AG04450 (cell line): ENCODE data around the gene PPP2R5C. TPM values are rescaled to one million over a fixed set of nuclear protein-coding genes. Genes with fewer than 3 reads are reported as not detected.

Experiments
- CTCF ChIA-PET: fragments of 300-600, 350-600 bp; formaldehyde crosslinking; extraction: SDS; loops from one replicate; lab custom pipeline; 2022; ENCODE audit warnings: antibody characterized with exemption, inconsistent platforms; lab: Charles Lee
- POLR2A ChIA-PET: fragments of 350-600 bp; formaldehyde crosslinking; extraction: SDS; loops from one replicate; lab custom pipeline; 2021; ENCODE audit warnings: antibody characterized with exemption, inconsistent platforms; lab: Yijun Ruan, JAX
- DNase-seq: peaks from one replicate; pipeline ENCODE4 v3.0.0-alpha.2; 2011; ENCODE audit warnings: low read depth, low spot score
- H3K27ac ChIP-seq: one replicate; pipeline ENCODE4 v1.5.1; 2012; ENCODE audit warnings: low read depth, low read length, control low read depth
- H3K27me3 ChIP-seq: one replicate; pipeline ENCODE4 v1.6.0; 2012; ENCODE audit warnings: low read length; ENCODE audit not compliant: control insufficient read depth, insufficient read depth
- H3K4me3 ChIP-seq: 2 replicates; pipeline ENCODE4 v1.5.1; 2011; ENCODE audit warnings: mild to moderate bottlenecking, low read depth, low read length, control low read depth
- H3K9me3 ChIP-seq: 2 replicates; pipeline ENCODE4 v1.5.1; 2012; ENCODE audit warnings: low read length; ENCODE audit not compliant: control insufficient read depth, insufficient read depth
- CTCF ChIP-seq: IDR thresholded peaks from 2 replicates; pipeline ENCODE4 v1.5.1; 2011; ENCODE audit warnings: low read depth, low read length, control low read depth, inconsistent platforms
- polyA plus RNA-seq: library from polyadenylated mRNA; depleted of rRNA; stranded (reverse); fragments of >200 nt; gene quantifications from 2 replicates; pipeline ENCODE4 v1.2.3, GENCODE V29; 2011

The PPP2R5C gene
- polyA plus RNA-seq, 1 experiment, result 140 TPM

- TF ChIP-seq CTCF, result no peak
- peaks cover 21% of the 10 kb centered on the region for H3K27me3 ChIP-seq
- no peak overlapping the region for H3K27ac ChIP-seq
- no peak overlapping the region for H3K4me3 ChIP-seq
- ChIA-PET CTCF (no interaction called here), POLR2A (no interaction called here)
- H3K9me3 ChIP-seq, result peaks cover 2% of the 10 kb centered on the region; the same call in 1 of the 2 replicates
- no peak for DNase-seq
Measured at GRCh38 chr14:101775826-101776225, 14.3 kb downstream of the PPP2R5C start.

DNA sequence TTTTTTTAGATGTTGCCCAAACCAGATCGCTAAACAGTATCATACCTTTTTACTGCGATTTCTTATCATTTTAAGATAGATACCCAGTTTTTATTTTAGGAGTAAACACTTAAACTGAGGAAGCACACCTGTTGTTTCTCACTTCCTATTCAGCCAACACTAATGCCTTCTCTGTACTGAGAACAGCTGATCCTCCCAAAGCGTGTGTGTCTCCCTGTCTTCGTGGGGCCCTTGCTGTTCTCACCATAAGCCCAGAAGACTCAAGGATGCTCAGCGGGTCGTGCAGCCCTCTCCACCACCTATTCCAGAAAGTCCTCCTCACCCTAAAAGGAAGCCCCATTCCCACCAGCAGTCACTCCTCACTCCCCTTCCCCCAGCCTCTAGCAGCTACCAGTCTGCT is 14.8 kb downstream of the PPP2R5C start:
- Histone ChIP-seq H3K27ac (no peak overlapping the region), H3K27me3 (peaks cover 25% of the 10 kb centered on the region), H3K9me3 (peaks cover 2% of the 10 kb centered on the region; the same call in 1 of the 2 replicates), H3K4me3 (no peak overlapping the region)
- no peak for DNase-seq
- CTCF ChIA-PET, result no interaction called here
- POLR2A ChIA-PET, result no interaction called here
- no peak for TF ChIP-seq CTCF

DNA sequence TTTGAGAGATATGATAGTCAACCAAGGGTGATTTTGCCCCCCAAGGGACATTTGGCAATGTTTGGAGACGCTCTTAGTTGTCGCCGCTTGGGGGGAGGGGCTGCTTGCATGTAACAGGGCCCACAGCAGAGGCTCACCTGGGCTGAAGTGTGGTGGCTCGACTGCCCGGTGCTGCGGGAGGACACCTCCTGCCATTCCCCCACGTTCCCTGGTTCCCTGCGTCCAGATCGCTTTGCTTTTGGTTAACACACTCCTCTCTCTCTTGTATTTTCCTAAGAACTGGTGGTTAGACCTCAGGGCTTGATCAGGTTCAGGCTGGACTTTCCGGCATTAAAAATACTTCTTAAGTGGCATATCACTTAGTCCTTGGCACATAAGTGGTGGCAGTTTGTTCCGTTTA is 18.9 kb downstream of the PPP2R5C start:
- CTCF ChIA-PET, result interaction anchor here (1.0 kb wide), 1 partner anchor 9 kb away, joined by 3 read pairs; no protein-coding TSS in a partner anchor
- TF ChIP-seq CTCF, result no peak
- H3K9me3 ChIP-seq, result peaks cover 2% of the 10 kb centered on the region; the same call in 1 of the 2 replicates
- H3K27ac ChIP-seq, result no peak overlapping the region
- POLR2A ChIA-PET, result no interaction called here
- no peak overlapping the region for H3K4me3 ChIP-seq
- H3K27me3 ChIP-seq, result peaks cover 32% of the 10 kb centered on the region
- DNase-seq, result no peak

DNA sequence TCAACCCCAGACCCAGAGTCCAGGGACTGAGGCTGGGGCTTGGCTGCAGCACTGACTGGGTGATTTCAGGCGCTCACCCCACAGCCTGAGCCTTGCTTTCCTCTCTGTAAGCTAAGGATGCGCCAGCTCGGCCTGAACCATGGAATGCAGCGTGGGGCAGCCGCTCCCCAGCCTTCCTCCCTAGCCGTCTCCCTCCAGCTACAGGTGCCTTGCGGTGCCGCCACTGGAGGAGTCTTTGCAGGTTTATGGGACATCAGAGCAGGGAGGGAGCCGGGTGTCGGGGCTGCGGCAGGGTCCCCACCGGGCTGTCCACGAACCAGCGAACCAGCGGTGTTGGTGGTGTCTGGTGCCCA is 19.4 kb downstream of the PPP2R5C start:
- ChIA-PET POLR2A (no interaction called here), CTCF (interaction anchor here (1.0 kb wide), 1 partner anchor 10 kb away, joined by 3 read pairs; no protein-coding TSS in a partner anchor)
- DNase-seq, result no peak
- H3K27me3 ChIP-seq, result peaks cover 32% of the 10 kb centered on the region
- H3K27ac ChIP-seq, result no peak overlapping the region
- peak overlapping the region; percentile 53 for H3K4me3 ChIP-seq
- TF ChIP-seq CTCF, result no peak
- peaks cover 2% of the 10 kb centered on the region; the same call in 1 of the 2 replicates for H3K9me3 ChIP-seq

- Histone ChIP-seq H3K9me3 (peaks cover 2% of the 10 kb centered on the region; the same call in 1 of the 2 replicates), H3K4me3 (peak overlapping the region; percentile 53), H3K27me3 (peaks cover 32% of the 10 kb centered on the region), H3K27ac (no peak overlapping the region)
- DNase-seq, result no peak
- TF ChIP-seq CTCF, result no peak
- ChIA-PET CTCF (interaction anchor here (1.0 kb wide), 1 partner anchor 10 kb away, joined by 3 read pairs; no protein-coding TSS in a partner anchor), POLR2A (no interaction called here)
Measured at GRCh38 chr14:101781240-101782061, 19.9 kb downstream of the PPP2R5C start.
